ENCODE data around the gene DUSP14. TPM values are rescaled to one million over a fixed set of nuclear protein-coding genes. Genes with fewer than 3 reads are reported as not detected.
A peak's percentile ranks its signal among the peaks of the same experiment; 100 is the strongest.

The DUSP14 gene
- total RNA-seq, 1 donor from 2014 or later: 17.3 TPM

GRCh38 chr17:37530420-37530819, 40.7 kb downstream of the DUSP14 start:
- H3K4me3 Mint-ChIP-seq: no peak overlapping the region
- H3K27ac Mint-ChIP-seq: no peak overlapping the region

GRCh38 chr17:37532756-37533155, 43.1 kb downstream of the DUSP14 start:
- H3K27me3 ChIP-seq: no peaks in the 10 kb centered on the region
- Mint-ChIP-seq H3K27ac (peak overlapping the region; percentile 53), H3K4me1 (no peaks in the 10 kb centered on the region), H3K4me3 (no peak overlapping the region), H3K27me3 (ENCODE audit: insufficient read depth, low read depth) (peaks cover 2% of the 10 kb centered on the region), H3K9me3 (no peaks in the 10 kb centered on the region), H3K36me3 (peaks cover 17% of the 10 kb centered on the region)
- H3K9me3 ChIP-seq (ENCODE audit: low read depth): no peaks in the 10 kb centered on the region
- no peak for DNase-seq (ENCODE audit: low spot score)
- no peaks in the 10 kb centered on the region for H4K20me1 ChIP-seq (ENCODE audit: low read depth)
- H2AFZ ChIP-seq (replicated peaks): no peak overlapping the region
- TF ChIP-seq EZH2phosphoT487 (IDR thresholded peaks at IDR 0.05) (no peak), CTCF (IDR thresholded peaks at IDR 0.05) (no peak), EZH2 (IDR thresholded peaks at IDR 0.05) (no peak)
- no peak overlapping the region for H3K27ac ChIP-seq
- H3K36me3 ChIP-seq: no peaks in the 10 kb centered on the region
- H3K4me3 ChIP-seq: no peak overlapping the region
- H3K79me2 ChIP-seq (ENCODE audit: low read depth): no peaks in the 10 kb centered on the region
- no peaks in the 10 kb centered on the region for H3F3A ChIP-seq (ENCODE audit: low read depth)
- no peaks in the 10 kb centered on the region for H3K4me1 ChIP-seq
- no peak overlapping the region for H3K9ac ChIP-seq
- no peak overlapping the region for H3K4me2 ChIP-seq

More at GRCh38 chr17:37530420-37530819, 40.7 kb downstream of the DUSP14 start:
- Mint-ChIP-seq H3K27me3 (ENCODE audit: insufficient read depth, low read depth) (peaks cover 2% of the 10 kb centered on the region), H3K9me3 (no peaks in the 10 kb centered on the region), H3K36me3 (peaks cover 10% of the 10 kb centered on the region), H3K4me1 (no peaks in the 10 kb centered on the region)
- no peak overlapping the region for H3K4me3 ChIP-seq
- H3K9me3 ChIP-seq (ENCODE audit: low read depth): no peaks in the 10 kb centered on the region
- H3K36me3 ChIP-seq: no peaks in the 10 kb centered on the region
- no peaks in the 10 kb centered on the region for H3F3A ChIP-seq (ENCODE audit: low read depth)
- H3K4me2 ChIP-seq: no peak overlapping the region
- H2AFZ ChIP-seq (replicated peaks): no peak overlapping the region
- no peaks in the 10 kb centered on the region for H3K79me2 ChIP-seq (ENCODE audit: low read depth)
- no peak overlapping the region for H3K27ac ChIP-seq
- no peaks in the 10 kb centered on the region for H3K27me3 ChIP-seq
- no peaks in the 10 kb centered on the region for H3K4me1 ChIP-seq
- no peak overlapping the region for H3K9ac ChIP-seq
- DNase-seq (ENCODE audit: low spot score): no peak
- TF ChIP-seq EZH2 (IDR thresholded peaks at IDR 0.05) (no peak), CTCF (IDR thresholded peaks at IDR 0.05) (no peak), EZH2phosphoT487 (IDR thresholded peaks at IDR 0.05) (no peak)
- H4K20me1 ChIP-seq (ENCODE audit: low read depth): no peaks in the 10 kb centered on the region

- H3K36me3 ChIP-seq: peaks cover 9% of the 10 kb centered on the region
Measured at GRCh38 chr17:37535906-37536305, 46.2 kb downstream of the DUSP14 start.

More at GRCh38 chr17:37535906-37536305, 46.2 kb downstream of the DUSP14 start:
- Histone ChIP-seq H3K9ac (no peak overlapping the region), H3K9me3 (ENCODE audit: low read depth) (no peaks in the 10 kb centered on the region), H2AFZ (replicated peaks) (no peak overlapping the region), H4K20me1 (ENCODE audit: low read depth) (peaks cover 7% of the 10 kb centered on the region), H3K4me3 (no peak overlapping the region), H3K27me3 (no peaks in the 10 kb centered on the region), H3K27ac (no peak overlapping the region), H3K4me1 (peaks cover 1% of the 10 kb centered on the region), H3F3A (ENCODE audit: low read depth) (peaks cover 2% of the 10 kb centered on the region), H3K4me2 (no peak overlapping the region), H3K79me2 (ENCODE audit: low read depth) (no peaks in the 10 kb centered on the region)
- H3K27me3 Mint-ChIP-seq (ENCODE audit: insufficient read depth, low read depth): peaks cover 2% of the 10 kb centered on the region
- H3K27ac Mint-ChIP-seq: no peak overlapping the region
- H3K9me3 Mint-ChIP-seq: no peaks in the 10 kb centered on the region
- peaks cover under 1% of the 10 kb centered on the region for H3K4me1 Mint-ChIP-seq
- peaks cover 34% of the 10 kb centered on the region for H3K36me3 Mint-ChIP-seq
- no peak overlapping the region for H3K4me3 Mint-ChIP-seq
- TF ChIP-seq EZH2phosphoT487 (IDR thresholded peaks at IDR 0.05) (no peak), CTCF (IDR thresholded peaks at IDR 0.05) (no peak), EZH2 (IDR thresholded peaks at IDR 0.05) (no peak)
- no peak for DNase-seq (ENCODE audit: low spot score)
